Activated CD4-positive, alpha-beta T cell treated with anti-CD3 and anti-CD28 coated beads, Interleukin-2, amount 10 ng/mL, durations not matched to agents 24 days and 14 days (primary cell): Measurements from ENCODE around the gene TSC22D2. TPM values are rescaled to one million over a fixed set of nuclear protein-coding genes. Genes with fewer than 3 reads are reported as not detected.
A peak's percentile ranks its signal among the peaks of the same experiment; 100 is the strongest.

ENCODE experiments used
- DNase-seq: peaks from one replicate; pipeline ENCODE4 v3.0.0; 2022
- H3K27ac Mint-ChIP-seq: one replicate; pipeline ENCODE4 v1.8.0; 2022; ENCODE audit warnings: mild to moderate bottlenecking, mixed read lengths
- H3K27me3 Mint-ChIP-seq: one replicate; pipeline ENCODE4 v1.8.0; 2022; ENCODE audit warnings: mixed read lengths
- H3K36me3 Mint-ChIP-seq: one replicate; pipeline ENCODE4 v1.8.0; 2022; ENCODE audit warnings: low read depth, mild to moderate bottlenecking, mixed read lengths
- H3K4me1 Mint-ChIP-seq: one replicate; pipeline ENCODE4 v1.8.0; 2021; ENCODE audit warnings: mixed read lengths
- H3K4me3 Mint-ChIP-seq: one replicate; pipeline ENCODE4 v1.8.0; 2022; ENCODE audit warnings: mild to moderate bottlenecking, moderate library complexity, mixed read lengths
- H3K9me3 Mint-ChIP-seq: one replicate; pipeline ENCODE4 v1.8.0; 2021; ENCODE audit warnings: mixed read lengths
- intact Hi-C: fragments of 100-400 bp; cut with micrococcal nuclease; formaldehyde crosslinking; loops from one replicate; pipeline ENCODE4 v1.15.1; 2023
- total RNA-seq: library from RNA; stranded (reverse); gene quantifications from 2 replicates; pipeline ENCODE4 v1.2.3, GENCODE V29; 2022

Gene TSC22D2
- total RNA-seq, 1 donor from 2014 or later: 16.4 TPM

GRCh38 chr3:150374975-150375374 lies 33.1 kb upstream of the TSC22D2 start:
- Mint-ChIP-seq H3K4me1 (peaks cover 11% of the 10 kb centered on the region), H3K9me3 (no peaks in the 10 kb centered on the region), H3K36me3 (no peaks in the 10 kb centered on the region), H3K27ac (no peak overlapping the region), H3K27me3 (peaks cover 10% of the 10 kb centered on the region), H3K4me3 (no peak overlapping the region)
- intact Hi-C loops: no loop called here
- no peak for DNase-seq

GRCh38 chr3:150376001-150376848 lies 31.9 kb upstream of the TSC22D2 start:
- H3K9me3 Mint-ChIP-seq: no peaks in the 10 kb centered on the region
- H3K27me3 Mint-ChIP-seq: peaks cover 7% of the 10 kb centered on the region
- DNase-seq: no peak
- H3K4me3 Mint-ChIP-seq: no peak overlapping the region
- H3K4me1 Mint-ChIP-seq: peaks cover 11% of the 10 kb centered on the region
- no peak overlapping the region for H3K27ac Mint-ChIP-seq
- no peaks in the 10 kb centered on the region for H3K36me3 Mint-ChIP-seq
- intact Hi-C loops: no loop called here

- DNase-seq: no peak
- no peaks in the 10 kb centered on the region for H3K27me3 Mint-ChIP-seq
- peak overlapping the region; percentile 2 for H3K27ac Mint-ChIP-seq
- H3K36me3 Mint-ChIP-seq: no peaks in the 10 kb centered on the region
- intact Hi-C loops: no loop called here
- H3K4me1 Mint-ChIP-seq: peaks cover 19% of the 10 kb centered on the region
- no peaks in the 10 kb centered on the region for H3K9me3 Mint-ChIP-seq
- no peak overlapping the region for H3K4me3 Mint-ChIP-seq
Measured at GRCh38 chr3:150377601-150378300, 30.3 kb upstream of the TSC22D2 start.

- Mint-ChIP-seq H3K9me3 (no peaks in the 10 kb centered on the region), H3K27ac (no peak overlapping the region), H3K27me3 (no peaks in the 10 kb centered on the region), H3K4me3 (no peak overlapping the region), H3K36me3 (no peaks in the 10 kb centered on the region), H3K4me1 (peaks cover 19% of the 10 kb centered on the region)
- no peak for DNase-seq
- intact Hi-C loops: no loop called here
Measured at GRCh38 chr3:150378301-150378748, 29.8 kb upstream of the TSC22D2 start.

- Mint-ChIP-seq H3K4me1 (peaks cover 17% of the 10 kb centered on the region), H3K4me3 (no peak overlapping the region), H3K27me3 (no peaks in the 10 kb centered on the region)
Measured at GRCh38 chr3:150379469-150379868, 28.6 kb upstream of the TSC22D2 start.

GRCh38 chr3:150384296-150385212 lies 23.5 kb upstream of the TSC22D2 start:
- no peaks in the 10 kb centered on the region for H3K9me3 Mint-ChIP-seq
- H3K27ac Mint-ChIP-seq: peak overlapping the region; percentile 77
- peaks cover 25% of the 10 kb centered on the region for H3K4me1 Mint-ChIP-seq
- H3K4me3 Mint-ChIP-seq: peak overlapping the region; percentile 68
- H3K36me3 Mint-ChIP-seq: no peaks in the 10 kb centered on the region
- DNase-seq: peak; percentile 84
- no peaks in the 10 kb centered on the region for H3K27me3 Mint-ChIP-seq
- intact Hi-C loops: loop anchor here (1.0 to 10.0 kb wide), 3 partner anchors 24 to 920 kb away; partner anchors contain the start of genes SIAH2 and TSC22D2

More at GRCh38 chr3:150379469-150379868, 28.6 kb upstream of the TSC22D2 start:
- no peak for DNase-seq
- no peak overlapping the region for H3K27ac Mint-ChIP-seq
- no peaks in the 10 kb centered on the region for H3K9me3 Mint-ChIP-seq
- intact Hi-C loops: no loop called here
- H3K36me3 Mint-ChIP-seq: no peaks in the 10 kb centered on the region

GRCh38 chr3:150385296-150386242 lies 22.5 kb upstream of the TSC22D2 start:
- intact Hi-C loops: loop anchor here (1.0 to 10.0 kb wide), 3 partner anchors 23 to 919 kb away; partner anchors contain the start of genes SIAH2 and TSC22D2
- Mint-ChIP-seq H3K4me1 (peaks cover 25% of the 10 kb centered on the region), H3K9me3 (no peaks in the 10 kb centered on the region), H3K4me3 (peak overlapping the region; percentile 68), H3K36me3 (no peaks in the 10 kb centered on the region), H3K27me3 (no peaks in the 10 kb centered on the region), H3K27ac (peak overlapping the region; percentile 92)
- no peak for DNase-seq

GRCh38 chr3:150388498-150389418 lies 19.3 kb upstream of the TSC22D2 start:
- Mint-ChIP-seq H3K36me3 (no peaks in the 10 kb centered on the region), H3K27me3 (peaks cover 2% of the 10 kb centered on the region), H3K9me3 (no peaks in the 10 kb centered on the region), H3K4me3 (no peak overlapping the region), H3K4me1 (peaks cover 18% of the 10 kb centered on the region), H3K27ac (no peak overlapping the region)
- no peak for DNase-seq
- intact Hi-C loops: loop anchor here (10.0 kb wide), 1 partner anchor 916 kb away; no protein-coding TSS in a partner anchor

GRCh38 chr3:150390087-150390486 lies 18.0 kb upstream of the TSC22D2 start:
- peaks cover 10% of the 10 kb centered on the region for H3K4me1 Mint-ChIP-seq
- H3K36me3 Mint-ChIP-seq: no peaks in the 10 kb centered on the region
- no peaks in the 10 kb centered on the region for H3K9me3 Mint-ChIP-seq
- no peak for DNase-seq
- H3K27ac Mint-ChIP-seq: no peak overlapping the region
- intact Hi-C loops: no loop called here
- H3K27me3 Mint-ChIP-seq: peaks cover 3% of the 10 kb centered on the region
- no peak overlapping the region for H3K4me3 Mint-ChIP-seq

GRCh38 chr3:150391161-150391560 lies 16.9 kb upstream of the TSC22D2 start:
- Mint-ChIP-seq H3K27ac (no peak overlapping the region), H3K4me1 (peaks cover 4% of the 10 kb centered on the region), H3K36me3 (no peaks in the 10 kb centered on the region), H3K27me3 (peaks cover 3% of the 10 kb centered on the region), H3K9me3 (no peaks in the 10 kb centered on the region), H3K4me3 (no peak overlapping the region)
- DNase-seq: no peak
- intact Hi-C loops: no loop called here

GRCh38 chr3:150393745-150394144 lies 14.4 kb upstream of the TSC22D2 start:
- intact Hi-C loops: no loop called here
- H3K9me3 Mint-ChIP-seq: no peaks in the 10 kb centered on the region
- no peak for DNase-seq
- H3K36me3 Mint-ChIP-seq: no peaks in the 10 kb centered on the region
- peaks cover 12% of the 10 kb centered on the region for H3K27me3 Mint-ChIP-seq
- no peak overlapping the region for H3K4me3 Mint-ChIP-seq
- no peak overlapping the region for H3K27ac Mint-ChIP-seq
- H3K4me1 Mint-ChIP-seq: peaks cover 4% of the 10 kb centered on the region

GRCh38 chr3:150394606-150395005 lies 13.5 kb upstream of the TSC22D2 start:
- DNase-seq: no peak
- intact Hi-C loops: no loop called here
- Mint-ChIP-seq H3K36me3 (no peaks in the 10 kb centered on the region), H3K27me3 (peaks cover 19% of the 10 kb centered on the region), H3K4me1 (peaks cover 4% of the 10 kb centered on the region), H3K9me3 (no peaks in the 10 kb centered on the region), H3K27ac (no peak overlapping the region), H3K4me3 (no peak overlapping the region)
